H1 (cell line): ENCODE results near the gene PLCB2. TPM values are rescaled to one million over a fixed set of nuclear protein-coding genes. Genes with fewer than 3 reads are reported as not detected.

Experiments
- ATF2 ChIP-seq: IDR thresholded peaks from 2 replicates; pipeline ENCODE4 v1.6.1; 2012; ENCODE audit warnings: low read length, inconsistent platforms
- BRCA1 ChIP-seq: IDR thresholded peaks from 2 replicates; pipeline ENCODE4 v1.6.1; 2012; ENCODE audit warnings: low read depth, low read length, improper control_type of control experiment
- E2F6 ChIP-seq: IDR thresholded peaks from 2 replicates; pipeline ENCODE4 v1.6.1; 2012; ENCODE audit warnings: inconsistent platforms
- EZH2 ChIP-seq: fragments of 200-600 bp; sonication (generic); IDR thresholded peaks from 2 replicates; pipeline ENCODE4 v1.7.1; 2012; ENCODE audit warnings: low read depth, mild to moderate bottlenecking, moderate library complexity, low read length, inconsistent platforms; ENCODE audit not compliant: severe bottlenecking
- SAP30 ChIP-seq: fragments of 300-600 bp; sonication (generic); IDR thresholded peaks from 2 replicates; pipeline ENCODE4 v1.7.1; 2012; ENCODE audit warnings: low read length, moderate library complexity, mild to moderate bottlenecking, inconsistent platforms; ENCODE audit not compliant: insufficient read depth, insufficient replicate concordance
- SIRT6 ChIP-seq: IDR thresholded peaks from one replicate; pipeline ENCODE4 v1.7.1; 2012; ENCODE audit warnings: low read length, inconsistent platforms
- polyA plus RNA-seq, 7 experiments: library from polyadenylated mRNA; depleted of rRNA in 3 of 7; stranded (reverse) in 5 of 7; unstranded in 2 of 7; fragments of >200 nt in 5 of 7; fragments of 200-250 nt in 2 of 7; gene quantifications; 1 replicate in 5 of 7; 2 replicates in 1 of 7; 4 replicates in 1 of 7; pipeline versions ENCODE4 v1.2.1 to v1.2.3, GENCODE V29; 2011 to 2013; ENCODE audit warnings: missing spikeins in 2 of 7, mixed read lengths in 2 of 7
- total RNA-seq: library from RNA; stranded (reverse); fragmentation: NEBNext Ultra II Directional; extraction: Animal tissue kit (Norgen Biotek cat#: 25700); gene quantifications from 2 replicates; pipeline ENCODE4 v1.2.1, GENCODE V29; 2021

PLCB2 gene
- total and polyA plus RNA-seq, 2 of the 8 experiments (the other 6 are each of a cell fraction or from before 2014, with no cell fraction given): 7.2 to 8.4 TPM

DNA sequence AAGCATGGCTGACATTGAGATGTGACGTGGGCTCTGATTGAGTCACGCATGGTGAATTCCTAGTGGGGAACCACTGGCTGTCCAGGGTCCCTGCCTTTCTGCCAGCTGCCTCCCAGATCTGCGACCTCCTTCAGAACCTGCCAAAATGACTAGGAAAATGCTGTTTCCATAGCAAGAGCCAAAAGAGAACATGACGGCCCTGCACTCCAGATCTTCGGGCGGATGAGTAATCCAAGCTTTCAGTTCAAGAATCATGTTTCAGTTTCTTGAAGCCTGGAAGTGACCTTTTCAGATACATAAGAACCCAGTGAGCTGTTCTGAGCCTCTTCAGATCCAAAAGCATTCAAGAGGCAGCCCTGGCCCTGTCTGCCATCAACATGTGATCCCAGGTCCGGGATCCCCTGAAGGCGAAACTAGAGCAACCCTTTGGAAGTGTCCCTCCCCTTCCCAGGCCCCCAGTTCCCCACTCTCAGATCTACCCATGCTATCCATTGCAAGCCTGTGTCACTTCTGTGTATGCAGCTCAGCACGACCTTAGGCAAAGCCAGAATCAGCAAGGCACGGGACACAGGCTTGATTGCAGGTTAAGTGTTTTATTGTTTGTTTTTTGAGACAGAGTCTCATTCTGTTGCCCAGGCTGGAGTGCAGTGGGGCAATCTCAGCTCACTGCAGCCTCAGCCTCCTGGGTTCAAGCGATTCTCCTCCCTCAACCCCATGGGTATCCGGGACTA, 44.5 kb downstream of the PLCB2 start (continued):
- no peak for TF ChIP-seq SAP30
- no peak for TF ChIP-seq SIRT6
- no peak for TF ChIP-seq EZH2
- no peak for TF ChIP-seq E2F6
- TF ChIP-seq ATF2: no peak
- no peak for TF ChIP-seq BRCA1
